Esophagus muscularis mucosa (tissue), 3 donors: Measurements from ENCODE around the gene CRYBA2.

ENCODE experiments used
- CTCF ChIP-seq, 3 experiments: fragments of 200-600 bp in 2 of 3; fragments of 450-650 bp in 1 of 3; sonication (generic) in 2 of 3; IDR thresholded peaks; one replicate each; pipeline ENCODE4 v1.5.1; 2017 to 2019; ENCODE audit warnings: antibody characterized with exemption in 3 of 3, mild to moderate bottlenecking in 2 of 3, moderate library complexity in 1 of 3
- POLR2A ChIP-seq: fragments of 450-650 bp; IDR thresholded peaks from one replicate; pipeline ENCODE4 v1.6.1; 2017; ENCODE audit warnings: antibody characterized with exemption, moderate library complexity, mild to moderate bottlenecking, low read depth

DNA sequence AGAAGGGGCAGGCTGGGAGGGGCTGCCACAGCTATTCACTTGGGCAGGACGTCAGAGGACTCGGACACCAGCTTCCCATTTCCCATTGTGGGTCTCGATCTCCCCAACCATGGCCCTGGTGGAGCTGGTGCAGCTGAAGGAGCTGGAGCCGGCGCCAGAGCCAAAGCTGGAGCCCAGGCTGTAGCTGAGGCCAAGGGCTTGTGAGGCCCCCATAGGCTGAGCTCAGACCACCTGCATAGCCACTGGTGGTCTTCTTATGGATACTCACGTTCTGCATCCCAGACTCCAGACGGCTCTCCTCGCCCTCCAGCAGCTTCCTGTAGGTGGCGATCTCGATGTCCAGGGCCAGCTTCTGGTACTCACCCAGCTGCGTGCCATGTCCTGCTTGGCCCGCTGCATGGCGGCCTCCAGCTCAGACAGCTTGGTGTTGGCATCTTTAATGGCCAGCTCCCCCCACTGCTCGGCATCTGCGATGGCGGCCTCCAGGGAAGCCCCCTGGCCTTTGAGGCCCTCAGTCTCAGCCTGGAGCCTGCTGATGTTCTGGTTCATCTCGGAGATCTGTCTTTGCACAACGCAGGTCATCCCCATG lies 39.8 kb downstream of the CRYBA2 start:
- TF ChIP-seq POLR2A: no peak
- TF ChIP-seq CTCF (IDR thresholded peaks at IDR 0.05): no peak
